HL-60 (cell line): ENCODE measurements around the gene RHO.

ENCODE experiments used
- DNase-seq, 2 experiments: peaks; one replicate each; pipeline ENCODE4 v3.0.0-alpha.2; 2010 to 2020; ENCODE audit warnings: low read depth in 1 of 2, low spot score in 1 of 2
- H3K27ac ChIP-seq: fragments of 250-450 bp; sonication (Bioruptor Pico); replicated peaks from 2 replicates; pipeline ENCODE4 v1.5.1; 2020; ENCODE audit warnings: mild to moderate bottlenecking, moderate library complexity
- H3K27me3 ChIP-seq: fragments of 250-450 bp; sonication (Bioruptor Pico); 2 replicates; pipeline ENCODE4 v1.5.1; 2021; ENCODE audit warnings: mild to moderate bottlenecking, moderate library complexity; ENCODE audit not compliant: insufficient read depth, poor library complexity, severe bottlenecking
- H3K4me3 ChIP-seq: replicated peaks from 2 replicates; pipeline ENCODE4 v1.5.1; 2011; ENCODE audit warnings: mild to moderate bottlenecking, control low read depth, low read length; ENCODE audit not compliant: insufficient read depth
- CTCF ChIP-seq: IDR thresholded peaks from one replicate; pipeline ENCODE4 v1.5.1; 2011; ENCODE audit warnings: low read length, control low read depth, inconsistent platforms; ENCODE audit not compliant: insufficient read depth
- GABPA ChIP-seq: IDR thresholded peaks from 2 replicates; pipeline ENCODE4 v1.6.1; 2012; ENCODE audit warnings: low read depth
- POLR2AphosphoS5 ChIP-seq: IDR thresholded peaks from 2 replicates; pipeline ENCODE4 v1.6.1; 2012; ENCODE audit warnings: low read depth
- REST ChIP-seq: IDR thresholded peaks from 2 replicates; pipeline ENCODE4 v1.6.1; 2012; ENCODE audit warnings: low read depth; ENCODE audit not compliant: insufficient replicate concordance
- SPI1 ChIP-seq: IDR thresholded peaks from 2 replicates; pipeline ENCODE4 v1.6.1; 2012; ENCODE audit warnings: low read depth, mild to moderate bottlenecking, borderline replicate concordance

Gene RHO

GRCh38 chr3:129519896-129520715, 8.3 kb upstream of the RHO start:
- DNase-seq: no peak
- no peak for TF ChIP-seq GABPA
- Histone ChIP-seq H3K27me3 (no peaks in the 10 kb centered on the region), H3K4me3 (no peak overlapping the region), H3K27ac (no peak overlapping the region)

DNA sequence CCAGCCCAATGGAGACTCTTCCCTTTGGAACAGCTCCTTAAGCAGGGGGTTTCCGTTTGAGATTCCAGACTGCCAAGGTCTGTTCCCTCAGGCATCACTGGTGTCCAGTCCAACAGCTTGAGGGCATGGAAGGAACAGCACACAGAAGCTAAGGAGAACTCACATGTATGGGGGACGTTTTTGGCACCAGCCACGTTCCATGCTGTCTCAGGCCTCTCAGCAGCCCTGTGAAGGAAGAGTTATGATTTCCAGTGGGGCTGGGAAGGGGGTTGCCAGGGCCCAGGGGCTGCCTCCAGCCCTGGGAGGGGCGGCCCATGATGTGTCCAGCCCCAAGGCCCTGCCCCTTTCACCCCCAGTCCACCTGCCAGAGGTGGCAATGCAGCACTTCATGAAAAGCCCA, 7.5 kb upstream of the RHO start:
- no peak for TF ChIP-seq GABPA
- no peak for TF ChIP-seq CTCF
- TF ChIP-seq REST: no peak
- no peak for TF ChIP-seq SPI1
- TF ChIP-seq POLR2AphosphoS5: no peak
- H3K27ac ChIP-seq: no peak overlapping the region
- no peak overlapping the region for H3K4me3 ChIP-seq
- DNase-seq: no peak
- no peaks in the 10 kb centered on the region for H3K27me3 ChIP-seq

- DNase-seq: no peak
- no peak overlapping the region for H3K27ac ChIP-seq
- no peaks in the 10 kb centered on the region for H3K27me3 ChIP-seq
- TF ChIP-seq GABPA (no peak), SPI1 (no peak), REST (no peak), POLR2AphosphoS5 (no peak), CTCF (no peak)
- no peak overlapping the region for H3K4me3 ChIP-seq
Observed at GRCh38 chr3:129521611-129522010, 6.8 kb upstream of the RHO start.

DNA sequence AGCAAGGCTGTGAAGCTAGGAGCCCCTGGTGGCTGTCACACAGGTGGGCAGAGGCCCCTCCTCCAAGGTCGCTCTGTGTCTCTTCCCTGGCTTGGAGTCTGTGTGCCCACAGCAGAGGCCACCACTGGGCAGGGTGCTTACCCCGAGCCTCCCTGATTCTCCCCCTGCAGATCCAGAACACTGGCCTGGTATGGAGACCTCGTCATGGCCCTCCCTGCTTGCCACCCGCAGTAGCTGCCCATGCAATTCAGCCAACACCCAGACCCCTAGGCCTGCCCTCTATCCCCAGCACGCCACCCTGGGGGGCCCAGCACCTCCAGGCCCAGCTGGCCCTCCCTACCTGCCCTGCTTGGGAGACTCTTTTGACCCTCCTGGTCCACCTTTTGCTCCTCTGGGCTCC, 5.5 kb upstream of the RHO start:
- Histone ChIP-seq H3K27me3 (no peaks in the 10 kb centered on the region), H3K27ac (no peak overlapping the region), H3K4me3 (no peak overlapping the region)
- DNase-seq: no peak
- no peak for TF ChIP-seq SPI1
- TF ChIP-seq GABPA: no peak
- no peak for TF ChIP-seq POLR2AphosphoS5
- no peak for TF ChIP-seq REST
- no peak for TF ChIP-seq CTCF
